GM12892 (cell line): ENCODE measurements around the gene TPRX1.

Experiments used
- DNase-seq: peaks from one replicate; pipeline ENCODE4 v3.0.0; 2011; ENCODE audit not compliant: insufficient read length
- FAIRE-seq: peaks from 2 replicates; lab custom pipeline; 2011; peaks lifted over from hg19 to GRCh38; lab: Jason Lieb, UNC
- POLR2A ChIP-seq: IDR thresholded peaks from 2 replicates; pipeline ENCODE4 v1.6.1; 2011; ENCODE audit warnings: low read depth, low read length, control low read depth
- POLR2AphosphoS5 ChIP-seq: IDR thresholded peaks from 2 replicates; pipeline ENCODE4 v1.6.1; 2011; ENCODE audit warnings: low read depth, low read length, control low read depth
- TAF1 ChIP-seq: IDR thresholded peaks from 2 replicates; pipeline ENCODE4 v1.6.1; 2011; ENCODE audit warnings: low read depth, mild to moderate bottlenecking, control low read depth, low read length, borderline replicate concordance

Gene TPRX1

DNA sequence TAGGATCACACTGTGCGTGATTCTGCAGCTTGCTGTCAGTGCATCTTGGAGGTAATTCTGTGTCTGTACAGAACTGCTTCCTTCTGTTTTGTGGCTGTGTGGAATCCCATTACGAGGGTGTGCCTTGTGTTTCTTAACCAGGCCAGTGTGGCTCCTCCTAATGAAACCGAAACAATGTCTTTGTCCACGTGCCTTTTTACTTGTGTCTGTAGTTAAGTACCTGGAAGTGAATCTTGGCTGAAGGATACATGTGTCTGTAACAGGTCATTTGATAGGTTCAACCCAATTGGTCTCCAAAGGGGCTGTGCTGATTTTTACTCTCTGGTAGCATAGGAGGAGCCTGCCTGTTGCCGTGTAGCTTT, 45.9 kb downstream of the TPRX1 start:
- no peak for DNase-seq
- TF ChIP-seq TAF1, result no peak
- no peak for TF ChIP-seq POLR2AphosphoS5
- TF ChIP-seq POLR2A, result no peak
- FAIRE-seq, result no peak

DNA sequence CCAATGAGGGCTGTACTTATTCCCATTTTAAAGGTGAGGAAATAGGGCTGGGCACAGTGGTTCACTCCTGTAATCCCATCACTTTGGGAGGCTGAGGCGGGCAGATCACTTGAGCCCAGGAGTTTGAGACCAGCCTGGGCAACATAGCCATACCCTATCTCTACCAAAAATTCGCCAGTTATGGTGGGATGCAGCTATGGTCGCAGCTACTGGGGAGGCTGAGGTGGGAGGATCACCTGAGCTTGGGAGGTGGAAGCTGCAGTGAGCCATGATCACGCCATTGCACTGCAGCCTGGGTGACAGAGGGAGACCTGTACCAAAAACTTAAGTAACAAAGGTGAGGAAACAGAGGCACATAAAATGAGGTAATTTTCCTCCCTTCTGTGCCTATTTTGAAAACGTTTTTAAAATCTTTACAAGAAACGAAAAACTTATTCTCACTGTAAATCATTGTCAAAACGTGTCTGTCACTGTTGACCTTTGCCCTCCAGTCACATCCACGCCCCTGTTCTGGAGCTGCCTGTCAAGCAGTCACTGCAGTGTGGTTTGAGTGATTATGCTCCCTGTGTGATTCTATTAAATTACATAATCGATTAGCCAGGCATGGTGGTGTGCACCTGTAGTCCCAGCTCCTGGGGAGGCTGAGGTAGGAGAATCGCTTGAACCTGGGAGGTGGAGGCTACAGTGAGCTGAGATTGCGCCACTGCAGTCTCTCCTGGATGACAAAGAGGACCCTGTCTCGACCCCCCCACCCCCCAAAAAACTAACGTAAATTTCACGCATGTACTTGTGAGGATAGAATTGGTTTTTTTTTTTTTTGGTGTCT, 46.5 kb downstream of the TPRX1 start:
- FAIRE-seq, result no peak
- DNase-seq, result no peak
- TF ChIP-seq TAF1, result no peak
- peak; percentile 55; the same call in 1 of the 2 replicates for TF ChIP-seq POLR2AphosphoS5
- no peak for TF ChIP-seq POLR2A

DNA sequence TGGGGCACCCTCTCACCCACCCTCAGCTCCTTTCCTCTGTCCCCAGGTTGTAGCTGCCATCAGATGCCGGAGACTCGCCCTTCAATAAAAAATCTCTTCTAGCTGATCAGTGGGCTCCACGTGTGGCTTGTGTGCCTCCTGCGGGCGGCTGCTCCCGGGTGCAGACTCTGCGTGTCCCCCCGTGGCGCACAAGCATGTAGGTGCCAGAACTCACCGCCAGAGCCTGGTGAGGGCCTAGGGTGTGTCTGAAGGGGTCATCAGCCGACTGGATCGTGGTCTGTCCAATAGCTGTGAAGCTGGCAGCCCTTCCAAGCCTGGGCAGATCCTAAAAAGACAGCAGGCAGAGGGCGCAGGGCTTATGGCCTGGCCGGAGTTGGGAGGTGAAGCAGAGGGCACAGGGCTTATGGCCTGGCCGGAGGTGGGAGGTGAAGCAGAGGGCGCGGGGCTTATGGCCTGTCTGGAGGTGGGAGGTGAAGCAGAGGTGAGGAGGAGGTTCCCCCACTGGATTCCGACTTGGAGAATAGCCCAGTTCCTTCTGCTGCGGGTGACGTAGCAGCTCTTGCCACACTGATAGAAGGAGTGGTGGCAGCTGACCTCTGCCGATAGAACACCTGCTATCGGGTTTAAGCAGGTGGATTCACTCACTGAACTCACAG, 47.3 kb downstream of the TPRX1 start:
- TF ChIP-seq TAF1 (no peak), POLR2AphosphoS5 (0 out of 2 replicates have a peak, but pooled peaks have one; percentile 15)
- DNase-seq (no peak), FAIRE-seq (no peak)

DNA sequence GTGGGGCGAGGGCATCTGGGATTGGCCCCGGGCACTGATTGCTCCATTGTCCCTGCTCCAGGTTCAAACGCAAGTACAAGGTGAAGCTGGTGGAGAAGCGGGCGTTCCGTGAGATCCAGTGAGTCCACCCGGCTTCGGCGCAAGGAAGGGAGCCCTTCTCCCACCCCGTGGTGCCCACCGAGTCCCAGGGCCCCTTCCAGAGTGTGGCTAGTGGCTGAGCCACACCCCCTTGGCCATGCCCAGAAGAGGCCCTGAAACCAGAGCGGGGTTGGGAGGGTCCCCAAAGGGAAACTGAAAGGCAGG, 47.8 kb downstream of the TPRX1 start:
- no peak for FAIRE-seq
- no peak for TF ChIP-seq POLR2A
- no peak for TF ChIP-seq POLR2AphosphoS5
- TF ChIP-seq TAF1, result no peak
- no peak for DNase-seq

DNA sequence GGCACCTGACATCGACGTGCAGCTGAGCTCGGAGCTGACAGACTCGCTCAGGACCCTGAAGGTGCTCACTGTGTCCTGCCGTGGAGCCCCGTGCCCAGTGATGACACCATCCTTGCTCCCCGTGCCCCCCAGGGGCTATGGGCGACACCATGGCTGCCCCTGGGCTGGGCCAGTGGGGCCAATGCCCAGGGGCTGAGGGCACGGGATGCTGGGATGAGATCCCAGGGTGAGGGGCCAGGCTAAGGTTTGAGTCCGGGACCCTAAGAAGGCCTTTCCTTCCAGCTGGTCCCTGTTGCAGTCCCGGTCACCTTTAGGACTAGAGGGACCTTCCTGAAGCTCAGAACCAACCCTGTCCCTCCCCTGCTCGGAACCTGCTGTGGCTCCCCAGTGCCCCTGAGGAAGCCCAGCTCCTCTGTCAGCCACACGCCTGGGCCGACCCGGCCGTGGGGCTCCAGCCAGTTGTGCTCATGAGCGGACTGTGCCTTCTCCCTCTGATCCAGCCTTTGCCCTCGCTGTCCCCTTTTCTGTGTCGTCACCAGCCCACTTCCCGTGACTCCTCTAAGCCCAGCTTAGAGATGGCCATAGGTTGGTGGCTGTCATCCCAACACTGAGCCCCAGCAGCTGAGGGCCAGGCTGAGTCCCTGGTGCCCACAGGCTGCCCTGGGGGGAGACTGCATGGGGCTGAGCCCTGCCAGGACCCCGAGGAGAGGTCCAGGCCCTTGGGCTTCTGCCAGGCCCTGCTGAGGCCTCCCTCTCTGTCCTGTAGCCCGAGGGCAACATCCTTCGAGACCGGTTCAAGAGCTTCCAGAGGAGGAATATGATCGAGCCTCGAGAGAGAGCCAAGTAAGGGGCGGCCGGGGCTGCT, 48.4 kb downstream of the TPRX1 start:
- TF ChIP-seq TAF1, result no peak
- no peak for DNase-seq
- FAIRE-seq, result no peak

DNA sequence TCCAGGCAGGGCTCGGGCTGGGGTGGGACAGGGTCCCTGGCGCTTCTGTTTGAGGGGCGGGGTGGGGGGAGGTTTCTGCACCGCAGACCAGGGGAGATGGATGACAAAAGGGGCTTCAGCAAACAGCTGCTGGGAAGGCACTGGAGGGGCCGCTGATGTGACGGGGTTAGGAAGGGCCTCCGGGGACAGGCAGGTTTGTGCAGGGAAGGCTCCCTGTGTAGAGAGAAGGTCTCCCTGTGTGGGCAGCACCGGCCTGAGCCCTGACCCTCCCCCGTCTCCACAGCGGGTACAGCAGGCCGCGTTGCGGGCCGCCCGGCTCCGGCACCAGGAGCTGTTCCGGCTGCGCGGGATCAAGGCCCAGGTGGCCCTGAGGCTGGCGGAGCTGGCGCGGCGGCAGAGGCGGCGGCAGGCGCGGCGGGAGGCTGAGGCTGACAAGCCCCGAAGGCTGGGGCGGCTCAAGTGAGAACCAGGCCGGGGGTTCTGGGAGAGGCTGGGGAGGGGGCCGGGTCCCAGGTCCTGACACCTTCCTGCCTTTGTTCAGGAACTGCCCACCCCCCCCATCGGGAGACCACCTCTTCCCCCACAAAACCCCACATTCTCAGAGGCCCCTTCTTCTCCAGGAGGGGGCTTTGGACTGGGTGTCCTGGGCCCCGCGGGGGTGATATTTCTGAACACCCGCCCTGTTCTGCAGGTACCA, 49.1 kb downstream of the TPRX1 start:
- no peak for DNase-seq
- no peak for FAIRE-seq
- TF ChIP-seq POLR2A, result 0 out of 2 replicates have a peak, but pooled peaks have one; percentile 4
- TF ChIP-seq TAF1, result no peak

DNA sequence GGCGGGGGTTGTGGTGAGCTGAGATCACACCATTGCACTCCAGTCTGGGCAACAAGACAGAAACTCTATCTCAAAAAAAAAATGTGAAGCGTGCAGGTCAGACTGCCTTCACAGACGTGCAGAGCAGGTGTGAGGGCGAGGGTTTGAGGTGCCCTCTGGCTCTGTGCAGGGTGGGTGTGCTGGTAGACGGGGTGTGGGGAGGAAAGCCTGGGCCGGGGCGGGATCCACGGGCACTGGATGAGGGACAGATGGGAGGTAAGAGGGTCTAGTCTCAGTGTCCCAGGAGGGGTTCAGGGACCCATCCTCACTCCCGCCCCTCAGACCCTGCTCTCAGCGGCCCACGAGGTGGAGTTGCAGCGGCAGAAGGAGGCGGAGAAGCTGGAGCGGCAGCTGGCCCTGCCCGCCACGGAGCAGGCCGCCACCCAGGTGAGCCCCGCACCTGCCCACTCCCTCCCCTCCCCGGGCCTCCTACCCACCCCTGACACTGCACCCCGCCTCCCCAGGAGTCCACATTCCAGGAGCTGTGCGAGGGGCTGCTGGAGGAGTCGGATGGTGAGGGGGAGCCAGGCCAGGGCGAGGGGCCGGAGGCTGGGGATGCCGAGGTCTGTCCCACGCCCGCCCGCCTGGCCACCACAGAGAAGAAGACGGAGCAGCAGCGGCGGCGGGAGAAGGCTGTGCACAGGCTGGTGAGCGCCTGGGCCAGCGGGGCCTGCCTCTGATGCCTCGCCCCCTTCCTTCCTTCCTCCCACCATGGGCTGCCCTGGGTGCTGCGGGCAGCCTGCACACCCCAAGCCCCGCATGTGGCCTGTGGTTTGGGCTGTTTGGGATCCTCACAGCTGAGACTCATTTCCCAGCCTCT, 49.9 kb downstream of the TPRX1 start:
- no peak for FAIRE-seq
- no peak for DNase-seq
- TF ChIP-seq POLR2A, result no peak
- TF ChIP-seq POLR2AphosphoS5, result no peak
- no peak for TF ChIP-seq TAF1

DNA sequence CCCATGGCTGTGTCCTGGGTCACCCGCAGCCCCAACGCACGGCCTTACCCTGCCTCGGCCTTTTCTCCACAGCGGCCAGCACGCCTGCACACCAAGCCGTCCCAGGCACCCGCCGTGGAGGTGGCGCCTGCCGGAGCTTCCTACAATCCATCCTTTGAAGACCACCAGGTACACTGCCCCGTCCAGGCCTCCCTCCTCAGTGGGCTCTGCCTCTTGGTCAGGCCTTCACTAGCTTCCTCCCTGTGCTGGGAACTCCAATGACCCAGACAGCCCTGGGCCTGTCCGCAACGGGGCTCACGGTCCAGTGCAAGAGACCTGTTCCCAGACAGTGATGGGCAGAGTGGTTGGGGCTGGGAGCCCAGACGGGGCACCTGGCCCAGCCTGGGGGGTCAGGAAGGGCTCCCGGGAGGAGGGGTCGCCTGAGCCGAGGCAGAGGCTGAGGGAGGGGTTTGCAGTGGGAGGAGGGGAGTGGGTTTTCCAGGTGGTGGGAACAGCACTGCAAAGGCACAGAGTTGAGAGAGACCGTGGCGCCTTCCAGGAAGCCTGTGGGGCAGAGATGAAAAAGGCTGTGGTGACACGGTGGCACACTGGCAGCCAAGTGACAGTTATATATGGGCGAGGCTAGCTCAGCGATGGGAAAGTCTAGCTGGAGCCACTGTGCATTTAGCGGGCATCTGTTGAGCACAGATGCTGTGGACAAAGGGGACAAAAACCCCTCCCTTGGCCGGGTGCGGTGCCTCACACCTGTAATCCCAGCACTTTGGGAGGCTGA, 51.7 kb downstream of the TPRX1 start:
- DNase-seq (no peak), FAIRE-seq (no peak)
- TF ChIP-seq POLR2AphosphoS5 (no peak), TAF1 (no peak), POLR2A (no peak)
